ENCODE measurements around the gene SLC22A2. TPM values are rescaled to one million over a fixed set of nuclear protein-coding genes. Genes with fewer than 3 reads are reported as not detected.

The SLC22A2 gene
- total RNA-seq, 2 experiments from 2014 or later: not detected

GRCh38 chr6:160204710-160205109, 53.9 kb downstream of the SLC22A2 start:
- ChIA-PET POLR2A (no interaction called here), CTCF (no interaction called here)
- peaks cover 2% of the 10 kb centered on the region for H3K9me3 Mint-ChIP-seq
- H3K36me3 Mint-ChIP-seq (ENCODE audit: low read depth): no peaks in the 10 kb centered on the region
- H3K4me1 Mint-ChIP-seq: no peaks in the 10 kb centered on the region
- DNase-seq: no peak
- H3K27ac Mint-ChIP-seq: no peak overlapping the region
- H3K4me3 Mint-ChIP-seq: no peak overlapping the region
- no peaks in the 10 kb centered on the region for H3K27me3 Mint-ChIP-seq

GRCh38 chr6:160203953-160204352, 54.7 kb downstream of the SLC22A2 start:
- Mint-ChIP-seq H3K4me3 (no peak overlapping the region), H3K36me3 (ENCODE audit: low read depth) (no peaks in the 10 kb centered on the region), H3K27me3 (no peaks in the 10 kb centered on the region), H3K27ac (no peak overlapping the region), H3K9me3 (peaks cover 2% of the 10 kb centered on the region), H3K4me1 (no peaks in the 10 kb centered on the region)
- ChIA-PET CTCF (no interaction called here), POLR2A (no interaction called here)
- DNase-seq: no peak

- ChIA-PET POLR2A (no interaction called here), CTCF (no interaction called here)
- Mint-ChIP-seq H3K9me3 (peaks cover 2% of the 10 kb centered on the region), H3K27ac (no peak overlapping the region), H3K27me3 (no peaks in the 10 kb centered on the region), H3K4me3 (no peak overlapping the region), H3K4me1 (no peaks in the 10 kb centered on the region), H3K36me3 (ENCODE audit: low read depth) (no peaks in the 10 kb centered on the region)
- no peak for DNase-seq
Observed at GRCh38 chr6:160203522-160203921, 55.1 kb downstream of the SLC22A2 start.

GRCh38 chr6:160203076-160203475, 55.5 kb downstream of the SLC22A2 start:
- peaks cover 2% of the 10 kb centered on the region for H3K9me3 Mint-ChIP-seq
- H3K36me3 Mint-ChIP-seq (ENCODE audit: low read depth): no peaks in the 10 kb centered on the region
- H3K4me1 Mint-ChIP-seq: no peaks in the 10 kb centered on the region
- no peak overlapping the region for H3K4me3 Mint-ChIP-seq
- H3K27ac Mint-ChIP-seq: no peak overlapping the region
- ChIA-PET POLR2A (no interaction called here), CTCF (no interaction called here)
- no peaks in the 10 kb centered on the region for H3K27me3 Mint-ChIP-seq
- no peak for DNase-seq

GRCh38 chr6:160202411-160202810, 56.2 kb downstream of the SLC22A2 start:
- CTCF ChIA-PET: no interaction called here
- no peaks in the 10 kb centered on the region for H3K27me3 Mint-ChIP-seq
- H3K27ac Mint-ChIP-seq: no peak overlapping the region
- no peaks in the 10 kb centered on the region for H3K4me1 Mint-ChIP-seq
- no peaks in the 10 kb centered on the region for H3K36me3 Mint-ChIP-seq (ENCODE audit: low read depth)
- H3K4me3 Mint-ChIP-seq: no peak overlapping the region
- DNase-seq: no peak
- POLR2A ChIA-PET: no interaction called here
- peaks cover 2% of the 10 kb centered on the region for H3K9me3 Mint-ChIP-seq

- peaks cover 2% of the 10 kb centered on the region for H3K9me3 Mint-ChIP-seq
- no peaks in the 10 kb centered on the region for H3K36me3 Mint-ChIP-seq (ENCODE audit: low read depth)
- H3K27me3 Mint-ChIP-seq: peaks cover 3% of the 10 kb centered on the region
- H3K4me3 Mint-ChIP-seq: no peak overlapping the region
- no peaks in the 10 kb centered on the region for H3K4me1 Mint-ChIP-seq
- ChIA-PET POLR2A (no interaction called here), CTCF (no interaction called here)
- DNase-seq: no peak
- no peak overlapping the region for H3K27ac Mint-ChIP-seq
Observed at GRCh38 chr6:160201061-160201460, 57.6 kb downstream of the SLC22A2 start.

- peaks cover 6% of the 10 kb centered on the region for H3K27me3 Mint-ChIP-seq
- POLR2A ChIA-PET: no interaction called here
- H3K36me3 Mint-ChIP-seq (ENCODE audit: low read depth): no peaks in the 10 kb centered on the region
- DNase-seq: no peak
- H3K9me3 Mint-ChIP-seq: peaks cover 10% of the 10 kb centered on the region
- H3K4me1 Mint-ChIP-seq: no peaks in the 10 kb centered on the region
- CTCF ChIA-PET: interaction anchor here (1.3 kb wide), 1 partner anchor 15 kb away, joined by 4 read pairs; no protein-coding TSS in a partner anchor
- H3K4me3 Mint-ChIP-seq: no peak overlapping the region
- H3K27ac Mint-ChIP-seq: no peak overlapping the region
Observed at GRCh38 chr6:160198606-160199211, 59.9 kb downstream of the SLC22A2 start.

- POLR2A ChIA-PET: no interaction called here
- H3K9me3 Mint-ChIP-seq: peaks cover 15% of the 10 kb centered on the region
- H3K4me1 Mint-ChIP-seq: no peaks in the 10 kb centered on the region
- H3K36me3 Mint-ChIP-seq (ENCODE audit: low read depth): peaks cover 2% of the 10 kb centered on the region
- DNase-seq: no peak
- no peak overlapping the region for H3K4me3 Mint-ChIP-seq
- H3K27me3 Mint-ChIP-seq: peaks cover 6% of the 10 kb centered on the region
- CTCF ChIA-PET: interaction anchor here (1.3 kb wide), 1 partner anchor 16 kb away, joined by 4 read pairs; no protein-coding TSS in a partner anchor
- H3K27ac Mint-ChIP-seq: no peak overlapping the region
Observed at GRCh38 chr6:160197662-160198061, 61.0 kb downstream of the SLC22A2 start.

- Mint-ChIP-seq H3K27ac (no peak overlapping the region), H3K9me3 (peaks cover 29% of the 10 kb centered on the region), H3K4me1 (no peaks in the 10 kb centered on the region), H3K4me3 (no peak overlapping the region), H3K27me3 (peaks cover 6% of the 10 kb centered on the region), H3K36me3 (ENCODE audit: low read depth) (peaks cover 2% of the 10 kb centered on the region)
- POLR2A ChIA-PET: no interaction called here
- DNase-seq: no peak
- CTCF ChIA-PET: no interaction called here
Observed at GRCh38 chr6:160194808-160195207, 63.8 kb downstream of the SLC22A2 start.

- no peak for DNase-seq
- Mint-ChIP-seq H3K4me1 (no peaks in the 10 kb centered on the region), H3K27me3 (peaks cover 6% of the 10 kb centered on the region), H3K4me3 (no peak overlapping the region), H3K36me3 (ENCODE audit: low read depth) (peaks cover 2% of the 10 kb centered on the region), H3K27ac (no peak overlapping the region), H3K9me3 (peaks cover 29% of the 10 kb centered on the region)
- ChIA-PET POLR2A (no interaction called here), CTCF (no interaction called here)
Observed at GRCh38 chr6:160192840-160193239, 65.8 kb downstream of the SLC22A2 start.

GRCh38 chr6:160190973-160191372, 67.6 kb downstream of the SLC22A2 start:
- ChIA-PET CTCF (no interaction called here), POLR2A (no interaction called here)
- Mint-ChIP-seq H3K4me3 (no peak overlapping the region), H3K27ac (no peak overlapping the region), H3K4me1 (no peaks in the 10 kb centered on the region), H3K27me3 (peaks cover 4% of the 10 kb centered on the region), H3K36me3 (ENCODE audit: low read depth) (peaks cover 2% of the 10 kb centered on the region), H3K9me3 (peaks cover 29% of the 10 kb centered on the region)
- DNase-seq: no peak

- Mint-ChIP-seq H3K4me3 (no peak overlapping the region), H3K4me1 (no peaks in the 10 kb centered on the region), H3K36me3 (ENCODE audit: low read depth) (peaks cover 2% of the 10 kb centered on the region), H3K9me3 (peaks cover 29% of the 10 kb centered on the region), H3K27me3 (peaks cover 7% of the 10 kb centered on the region), H3K27ac (no peak overlapping the region)
- no peak for DNase-seq
- ChIA-PET CTCF (no interaction called here), POLR2A (no interaction called here)
Observed at GRCh38 chr6:160190081-160190480, 68.5 kb downstream of the SLC22A2 start.

GRCh38 chr6:160188773-160189172, 69.8 kb downstream of the SLC22A2 start:
- ChIA-PET POLR2A (no interaction called here), CTCF (no interaction called here)
- H3K27ac Mint-ChIP-seq: no peak overlapping the region
- no peak for DNase-seq
- no peaks in the 10 kb centered on the region for H3K4me1 Mint-ChIP-seq
- H3K9me3 Mint-ChIP-seq: peaks cover 19% of the 10 kb centered on the region
- H3K4me3 Mint-ChIP-seq: no peak overlapping the region
- H3K36me3 Mint-ChIP-seq (ENCODE audit: low read depth): peaks cover 2% of the 10 kb centered on the region
- H3K27me3 Mint-ChIP-seq: peaks cover 6% of the 10 kb centered on the region

GRCh38 chr6:160180706-160181105, 77.9 kb downstream of the SLC22A2 start:
- no peaks in the 10 kb centered on the region for H3K4me1 Mint-ChIP-seq
- H3K4me3 Mint-ChIP-seq: no peak overlapping the region
- H3K27me3 Mint-ChIP-seq: peaks cover 5% of the 10 kb centered on the region
- ChIA-PET POLR2A (no interaction called here), CTCF (no interaction called here)
- DNase-seq: no peak
- H3K9me3 Mint-ChIP-seq: no peaks in the 10 kb centered on the region
- H3K27ac Mint-ChIP-seq: no peak overlapping the region
- no peaks in the 10 kb centered on the region for H3K36me3 Mint-ChIP-seq (ENCODE audit: low read depth)

Data from activated CD4-positive, alpha-beta T cell treated with anti-CD3 and anti-CD28 coated beads, Interleukin-2, amount 10 ng/mL, durations not matched to agents 7 days and 5 days (primary cell).